HUES48 (cell line): Measurements from ENCODE around the gene ZBTB7A.

Source experiments
- H3K27ac ChIP-seq: one replicate; pipeline ENCODE4 v1.7.0; 2013; ENCODE audit warnings: low read depth, low read length, inconsistent platforms
- H3K27me3 ChIP-seq: 2 replicates; pipeline ENCODE4 v1.6.1; 2013; ENCODE audit warnings: mild to moderate bottlenecking, low read length; ENCODE audit not compliant: control insufficient read depth, insufficient read depth
- H3K36me3 ChIP-seq: 2 replicates; pipeline ENCODE4 v1.6.1; 2013; ENCODE audit warnings: low read length; ENCODE audit not compliant: control insufficient read depth, insufficient read depth
- H3K4me1 ChIP-seq: 2 replicates; pipeline ENCODE4 v1.6.1; 2013; ENCODE audit warnings: mild to moderate bottlenecking, low read length; ENCODE audit not compliant: control insufficient read depth, insufficient read depth
- H3K4me3 ChIP-seq: 2 replicates; pipeline ENCODE4 v1.5.1; 2013; ENCODE audit warnings: mild to moderate bottlenecking, low read depth, low read length
- H3K9ac ChIP-seq: 2 replicates; pipeline ENCODE4 v1.6.1; 2013; ENCODE audit warnings: mild to moderate bottlenecking, low read depth, low read length, moderate library complexity
- H3K9me3 ChIP-seq: 2 replicates; pipeline ENCODE4 v1.6.1; 2013; ENCODE audit warnings: low read length; ENCODE audit not compliant: control insufficient read depth, insufficient read depth

ZBTB7A gene

GRCh38 chr19:4065430-4066175 lies 1.1 kb downstream of the ZBTB7A start:
- Histone ChIP-seq H3K4me3 (peak overlapping the region; percentile 62; the same call in 1 of the 2 replicates), H3K27me3 (peaks cover 22% of the 10 kb centered on the region), H3K36me3 (peaks cover 3% of the 10 kb centered on the region; the same call in 1 of the 2 replicates), H3K4me1 (peaks cover 22% of the 10 kb centered on the region), H3K27ac (peak overlapping the region; percentile 73), H3K9me3 (no peaks in the 10 kb centered on the region), H3K9ac (no peak overlapping the region)

GRCh38 chr19:4064496-4065260 lies 2.0 kb downstream of the ZBTB7A start:
- Histone ChIP-seq H3K36me3 (peaks cover 3% of the 10 kb centered on the region; the same call in 1 of the 2 replicates), H3K27ac (peak overlapping the region; percentile 73)

GRCh38 chr19:4064149-4064495 lies 2.6 kb downstream of the ZBTB7A start:
- Histone ChIP-seq H3K9ac (peak overlapping the region; percentile 31), H3K36me3 (peaks cover 3% of the 10 kb centered on the region; the same call in 1 of the 2 replicates)

More at GRCh38 chr19:4064496-4065260, 2.0 kb downstream of the ZBTB7A start:
- H3K27me3 ChIP-seq = peaks cover 22% of the 10 kb centered on the region
- H3K4me3 ChIP-seq = peak overlapping the region; percentile 78
- peaks cover 22% of the 10 kb centered on the region for H3K4me1 ChIP-seq
- no peaks in the 10 kb centered on the region for H3K9me3 ChIP-seq
- peak overlapping the region; percentile 31 for H3K9ac ChIP-seq

GRCh38 chr19:4063369-4064148 lies 3.1 kb downstream of the ZBTB7A start:
- Histone ChIP-seq H3K36me3 (peaks cover 3% of the 10 kb centered on the region; the same call in 1 of the 2 replicates), H3K4me1 (peaks cover 22% of the 10 kb centered on the region), H3K4me3 (peak overlapping the region; percentile 78), H3K27me3 (peaks cover 14% of the 10 kb centered on the region), H3K9ac (no peak overlapping the region), H3K9me3 (no peaks in the 10 kb centered on the region), H3K27ac (peak overlapping the region; percentile 73)

More at GRCh38 chr19:4064149-4064495, 2.6 kb downstream of the ZBTB7A start:
- peaks cover 20% of the 10 kb centered on the region for H3K27me3 ChIP-seq
- peak overlapping the region; percentile 73 for H3K27ac ChIP-seq
- peak overlapping the region; percentile 78 for H3K4me3 ChIP-seq
- H3K9me3 ChIP-seq = no peaks in the 10 kb centered on the region
- H3K4me1 ChIP-seq = peaks cover 22% of the 10 kb centered on the region

- peaks cover 22% of the 10 kb centered on the region for H3K4me1 ChIP-seq
- H3K9ac ChIP-seq = no peak overlapping the region
Observed at GRCh38 chr19:4062419-4063368, 4.0 kb downstream of the ZBTB7A start.

GRCh38 chr19:4061683-4062418 lies 4.8 kb downstream of the ZBTB7A start:
- Histone ChIP-seq H3K4me3 (no peak overlapping the region), H3K27ac (peak overlapping the region; percentile 8), H3K9ac (no peak overlapping the region), H3K27me3 (no peaks in the 10 kb centered on the region), H3K9me3 (no peaks in the 10 kb centered on the region), H3K4me1 (peaks cover 22% of the 10 kb centered on the region), H3K36me3 (peaks cover 3% of the 10 kb centered on the region; the same call in 1 of the 2 replicates)

More at GRCh38 chr19:4062419-4063368, 4.0 kb downstream of the ZBTB7A start:
- H3K4me3 ChIP-seq = no peak overlapping the region
- H3K27ac ChIP-seq = peak overlapping the region; percentile 8
- peaks cover 5% of the 10 kb centered on the region; the same call in 1 of the 2 replicates for H3K27me3 ChIP-seq
- H3K9me3 ChIP-seq = no peaks in the 10 kb centered on the region
- H3K36me3 ChIP-seq = peaks cover 3% of the 10 kb centered on the region; the same call in 1 of the 2 replicates

- H3K36me3 ChIP-seq = peaks cover 3% of the 10 kb centered on the region; the same call in 1 of the 2 replicates
- H3K4me1 ChIP-seq = peaks cover 22% of the 10 kb centered on the region
- H3K4me3 ChIP-seq = no peak overlapping the region
- no peak overlapping the region for H3K27ac ChIP-seq
- H3K9ac ChIP-seq = no peak overlapping the region
- H3K27me3 ChIP-seq = no peaks in the 10 kb centered on the region
- no peaks in the 10 kb centered on the region for H3K9me3 ChIP-seq
Observed at GRCh38 chr19:4061178-4061682, 5.5 kb downstream of the ZBTB7A start.

- Histone ChIP-seq H3K27me3 (no peaks in the 10 kb centered on the region), H3K9ac (no peak overlapping the region), H3K9me3 (no peaks in the 10 kb centered on the region), H3K4me1 (peaks cover 22% of the 10 kb centered on the region), H3K36me3 (peaks cover 3% of the 10 kb centered on the region; the same call in 1 of the 2 replicates), H3K4me3 (no peak overlapping the region), H3K27ac (no peak overlapping the region)
Observed at GRCh38 chr19:4060621-4061177, 6.0 kb downstream of the ZBTB7A start.

GRCh38 chr19:4059891-4060620 lies 6.6 kb downstream of the ZBTB7A start:
- Histone ChIP-seq H3K9me3 (no peaks in the 10 kb centered on the region), H3K36me3 (peaks cover 5% of the 10 kb centered on the region), H3K4me3 (no peak overlapping the region), H3K9ac (no peak overlapping the region), H3K4me1 (peaks cover 22% of the 10 kb centered on the region), H3K27ac (no peak overlapping the region), H3K27me3 (no peaks in the 10 kb centered on the region)
